Keratinocyte (primary cell): Measurements from ENCODE around the gene TAOK1. TPM values are rescaled to one million over a fixed set of nuclear protein-coding genes. Genes with fewer than 3 reads are reported as not detected.
A peak's percentile ranks its signal among the peaks of the same experiment; 100 is the strongest.

Experiments
- DNase-seq: peaks from one replicate; pipeline ENCODE4 v3.0.0-alpha.2; 2011; ENCODE audit warnings: low read depth, missing footprints, low spot score
- FAIRE-seq: peaks from 2 replicates; lab custom pipeline; 2011; peaks lifted over from hg19 to GRCh38; lab: Jason Lieb, UNC
- H2AFZ ChIP-seq: 2 replicates; pipeline ENCODE4 v1.6.0; 2012; ENCODE audit warnings: low read length, control low read depth, inconsistent platforms; ENCODE audit not compliant: control insufficient read depth
- H3K27ac ChIP-seq: 2 replicates; pipeline ENCODE4 v1.5.1; 2011; ENCODE audit warnings: low read length; ENCODE audit not compliant: control insufficient read depth, insufficient read depth
- H3K27me3 ChIP-seq: 3 replicates; pipeline ENCODE4 v1.6.0; 2011; ENCODE audit warnings: low read length; ENCODE audit not compliant: control insufficient read depth, insufficient read depth; ENCODE audit errors: extremely low read depth
- H3K36me3 ChIP-seq, 2 experiments: 2 replicates in 1 of 2; 3 replicates in 1 of 2; pipeline ENCODE4 v1.5.1; 2011; ENCODE audit warnings: low read length in 2 of 2, mild to moderate bottlenecking in 1 of 2; ENCODE audit not compliant: control insufficient read depth in 2 of 2, insufficient read depth in 2 of 2; ENCODE audit errors: extremely low read depth in 1 of 2
- H3K4me1 ChIP-seq: 3 replicates; pipeline ENCODE4 v1.5.1; 2011; ENCODE audit warnings: low read length; ENCODE audit not compliant: control insufficient read depth, insufficient read depth; ENCODE audit errors: extremely low read depth
- H3K4me2 ChIP-seq: 3 replicates; pipeline ENCODE4 v1.6.0; 2011; ENCODE audit warnings: low read depth, low read length; ENCODE audit not compliant: control insufficient read depth, insufficient read depth; ENCODE audit errors: extremely low read depth
- H3K4me3 ChIP-seq, 3 experiments: fragments of 200-600 bp in 1 of 3; sonication (generic) in 1 of 3; 2 replicates in 2 of 3; 3 replicates in 1 of 3; pipeline ENCODE4 v1.5.1; 2011 to 2016; ENCODE audit warnings: low read length in 3 of 3, mild to moderate bottlenecking in 3 of 3, control low read depth in 2 of 3, inconsistent platforms in 1 of 3, low read depth in 1 of 3, mixed read lengths in 1 of 3, mixed run types in 1 of 3, moderate library complexity in 1 of 3; ENCODE audit not compliant: control insufficient read depth in 2 of 3, insufficient read depth in 2 of 3; ENCODE audit errors: extremely low read depth in 1 of 3
- H3K79me2 ChIP-seq: 2 replicates; pipeline ENCODE4 v1.6.0; 2012; ENCODE audit warnings: low read length; ENCODE audit not compliant: control insufficient read depth, insufficient read depth
- H3K9ac ChIP-seq: 3 replicates; pipeline ENCODE4 v1.6.0; 2011; ENCODE audit warnings: low read length; ENCODE audit not compliant: control insufficient read depth, insufficient read depth; ENCODE audit errors: extremely low read depth
- H3K9me1 ChIP-seq: 3 replicates; pipeline ENCODE4 v1.6.0; 2011; ENCODE audit warnings: low read length; ENCODE audit not compliant: control insufficient read depth, insufficient read depth; ENCODE audit errors: extremely low read depth
- H3K9me3 ChIP-seq: 2 replicates; pipeline ENCODE4 v1.5.1; 2012; ENCODE audit warnings: low read depth, low read length; ENCODE audit not compliant: control insufficient read depth
- H4K20me1 ChIP-seq: 3 replicates; pipeline ENCODE4 v1.6.0; 2011; ENCODE audit warnings: low read length; ENCODE audit not compliant: control insufficient read depth, insufficient read depth; ENCODE audit errors: extremely low read depth
- CTCF ChIP-seq, 3 experiments: IDR thresholded peaks in 1 of 3; conservative IDR thresholded peaks in 1 of 3; optimal IDR thresholded peaks in 1 of 3; 2 replicates in 2 of 3; 3 replicates in 1 of 3; pipeline versions ENCODE3 to v1.5.1; 2011; ENCODE audit warnings: low read length in 3 of 3, mild to moderate bottlenecking in 3 of 3, moderate library complexity in 2 of 3, control low read depth in 1 of 3, inconsistent platforms in 1 of 3; ENCODE audit not compliant: insufficient read depth in 2 of 3; ENCODE audit errors: extremely low read depth in 1 of 3
- EZH2 ChIP-seq: IDR thresholded peaks from one replicate; pipeline ENCODE4 v1.6.1; 2012; ENCODE audit warnings: inconsistent platforms, mild to moderate bottlenecking, low read length, moderate library complexity
- dilution Hi-C: fragments of 300-500 bp; cut with MboI; formaldehyde crosslinking; loops from one replicate; pipeline ENCODE4 v1.7.0; 2020; ENCODE audit warnings: low sequenced_read_pairs; ENCODE audit not compliant: extremely low pct_ligation_motif_present
- polyA plus RNA-seq, 5 experiments: library from polyadenylated mRNA; depleted of rRNA in 3 of 5; stranded (reverse) in 3 of 5; stranded (forward) in 1 of 5; unstranded in 1 of 5; fragments of >200 nt; gene quantifications; 1 replicate in 1 of 5; 2 replicates in 3 of 5; 3 replicates in 1 of 5; pipeline versions ENCODE4 v1.2.1 to v1.2.3, GENCODE V29; 2011 to 2012; ENCODE audit warnings: missing spikeins in 2 of 5, low read depth in 1 of 5, low replicate concordance in 1 of 5

The TAOK1 gene
- polyA plus RNA-seq, 1 donor (not counting 4 experiments of a cell fraction or from before 2014, with no cell fraction given): 26.7 TPM

- DNase-seq (no peak), FAIRE-seq (no peak)
- no peak overlapping the region for H3K27ac ChIP-seq
- no peaks in the 10 kb centered on the region for H3K79me2 ChIP-seq
- H3K27me3 ChIP-seq: no peaks in the 10 kb centered on the region
- H2AFZ ChIP-seq: no peak overlapping the region
- no peak overlapping the region for H3K4me2 ChIP-seq
- TF ChIP-seq EZH2 (no peak), CTCF (optimal IDR thresholded peaks at IDR 0.05 in 1 of 3, IDR thresholded peaks at IDR 0.05 in 1 of 3, conservative IDR thresholded peaks at IDR 0.05 in 1 of 3; ENCODE audit: extremely low read depth in 1 of 3, insufficient read depth in 2 of 3, low read length in 3 of 3) (peak in 1 of 3 experiments; percentile 47)
- peaks cover 10% of the 10 kb centered on the region for H3K4me1 ChIP-seq
- H4K20me1 ChIP-seq: peaks cover 5% of the 10 kb centered on the region
- H3K4me3 ChIP-seq: no peak overlapping the region
- H3K9me3 ChIP-seq: no peaks in the 10 kb centered on the region
- H3K9ac ChIP-seq: no peak overlapping the region
- peaks cover 13 to 37% of the 10 kb centered on the region in 2 experiments for H3K36me3 ChIP-seq
- dilution Hi-C loops: no loop called here
- H3K9me1 ChIP-seq: no peaks in the 10 kb centered on the region
Measured at GRCh38 chr17:29572691-29573557, 182.8 kb downstream of the TAOK1 start.

- no peak for TF ChIP-seq EZH2
- no peak for TF ChIP-seq CTCF (optimal IDR thresholded peaks at IDR 0.05 in 1 of 3, IDR thresholded peaks at IDR 0.05 in 1 of 3, conservative IDR thresholded peaks at IDR 0.05 in 1 of 3; ENCODE audit: extremely low read depth in 1 of 3, insufficient read depth in 2 of 3, low read length in 3 of 3)
- H2AFZ ChIP-seq: no peak overlapping the region
- DNase-seq: no peak
- peaks cover 18 to 42% of the 10 kb centered on the region in 2 experiments for H3K36me3 ChIP-seq
- H3K9me1 ChIP-seq: no peaks in the 10 kb centered on the region
- H3K27ac ChIP-seq: no peak overlapping the region
- peaks cover 10% of the 10 kb centered on the region for H3K4me1 ChIP-seq
- peaks cover 5% of the 10 kb centered on the region for H4K20me1 ChIP-seq
- no peaks in the 10 kb centered on the region for H3K79me2 ChIP-seq
- no peaks in the 10 kb centered on the region for H3K9me3 ChIP-seq
- no peak overlapping the region for H3K9ac ChIP-seq
- no peak overlapping the region for H3K4me3 ChIP-seq
- dilution Hi-C loops: no loop called here
- no peaks in the 10 kb centered on the region for H3K27me3 ChIP-seq
- H3K4me2 ChIP-seq: no peak overlapping the region
- FAIRE-seq: no peak
Measured at GRCh38 chr17:29573558-29573869, 183.4 kb downstream of the TAOK1 start.
